Gastroesophageal sphincter (tissue), 3 donors: ENCODE results near the gene CFAP119.

Source experiments
- POLR2A ChIP-seq, 2 donors: fragments of 450-650 bp; IDR thresholded peaks; one replicate each; pipeline ENCODE4 v1.6.1; 2017; ENCODE audit warnings: antibody characterized with exemption in 2 of 2, mild to moderate bottlenecking in 2 of 2, moderate library complexity in 1 of 2
- TF ChIP-seq, protein P1 (sequence below), 4 experiments: fragments of 200-600 bp in 2 of 4; fragments of 450-650 bp in 2 of 4; sonication (generic) in 1 of 4; IDR thresholded peaks; one replicate each; pipeline ENCODE4 v1.5.1; 2017 to 2019; ENCODE audit warnings: antibody characterized with exemption in 4 of 4, mild to moderate bottlenecking in 2 of 4, moderate library complexity in 2 of 4

- TF ChIP-seq, protein P1, sequence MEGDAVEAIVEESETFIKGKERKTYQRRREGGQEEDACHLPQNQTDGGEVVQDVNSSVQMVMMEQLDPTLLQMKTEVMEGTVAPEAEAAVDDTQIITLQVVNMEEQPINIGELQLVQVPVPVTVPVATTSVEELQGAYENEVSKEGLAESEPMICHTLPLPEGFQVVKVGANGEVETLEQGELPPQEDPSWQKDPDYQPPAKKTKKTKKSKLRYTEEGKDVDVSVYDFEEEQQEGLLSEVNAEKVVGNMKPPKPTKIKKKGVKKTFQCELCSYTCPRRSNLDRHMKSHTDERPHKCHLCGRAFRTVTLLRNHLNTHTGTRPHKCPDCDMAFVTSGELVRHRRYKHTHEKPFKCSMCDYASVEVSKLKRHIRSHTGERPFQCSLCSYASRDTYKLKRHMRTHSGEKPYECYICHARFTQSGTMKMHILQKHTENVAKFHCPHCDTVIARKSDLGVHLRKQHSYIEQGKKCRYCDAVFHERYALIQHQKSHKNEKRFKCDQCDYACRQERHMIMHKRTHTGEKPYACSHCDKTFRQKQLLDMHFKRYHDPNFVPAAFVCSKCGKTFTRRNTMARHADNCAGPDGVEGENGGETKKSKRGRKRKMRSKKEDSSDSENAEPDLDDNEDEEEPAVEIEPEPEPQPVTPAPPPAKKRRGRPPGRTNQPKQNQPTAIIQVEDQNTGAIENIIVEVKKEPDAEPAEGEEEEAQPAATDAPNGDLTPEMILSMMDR (IDR thresholded peaks at IDR 0.05): no peak
- TF ChIP-seq POLR2A (IDR thresholded peaks at IDR 0.05): no peak
These were observed 14.5 kb downstream of the CFAP119 start for GRCh38 chr16:30747331-30747730.
